Measurements from ENCODE around the gene MOK. TPM values are rescaled to one million over a fixed set of nuclear protein-coding genes. Genes with fewer than 3 reads are reported as not detected.

Gene MOK
- total and polyA plus RNA-seq, 2 of the 4 experiments (the other 2 are of a cell fraction) = 16.8 to 48.5 TPM

- in situ Hi-C loops (cut with MboI; ENCODE audit: low sequenced_read_pairs) (no loop called here), dilution Hi-C loops (cut with HindIII; ENCODE audit: low sequenced_read_pairs, unreplicated experiment) (no loop called here), intact Hi-C loops (cut with micrococcal nuclease) (no loop called here)
- ATAC-seq (ENCODE audit: low read depth) = no peak
- BruUV-seq (replicated peaks) = no TSS peak
- no peak overlapping the region for H4K5ac ChIP-seq (ENCODE audit: low read depth, low read length)
- H3K14ac ChIP-seq (replicated peaks; ENCODE audit: low read depth, low read length) = no peak overlapping the region
- POLR2A ChIA-PET (ENCODE audit: unreplicated experiment) = no interaction called here
- peaks cover 0 to 5% of the 10 kb centered on the region in 2 experiments; a peak in 1 of 4 replicates for H3K79me1 ChIP-seq (ENCODE audit: low read depth in 1 of 2, low read length in 2 of 2)
- no peak for DNase-seq
- no peaks in the 10 kb centered on the region for H3K4me1 ChIP-seq (ENCODE audit: control insufficient read depth, insufficient read depth, low read length)
- no peak overlapping the region for H2AK5ac ChIP-seq (ENCODE audit: low read depth, low read length)
- CTCF ChIA-PET = no interaction called here
- H2BK5ac ChIP-seq (ENCODE audit: low read depth, low read length, poor library complexity, severe bottlenecking) = no peak overlapping the region
- no peak overlapping the region for H2AFZ ChIP-seq (replicated peaks; ENCODE audit: low read length, poor library complexity)
- no peak overlapping the region for H3K4ac ChIP-seq (ENCODE audit: low read depth, low read length)
- peak overlapping the region; percentile 85 for H2AK9ac ChIP-seq (replicated peaks; ENCODE audit: low read depth, low read length, poor library complexity)
- no peaks in the 10 kb centered on the region for H3K9me3 ChIP-seq (ENCODE audit: control insufficient read depth, insufficient read depth, low read length)
- H4K91ac ChIP-seq (ENCODE audit: insufficient read depth, low read depth, low read length) = no peak overlapping the region
- no peak overlapping the region for H3K4me2 ChIP-seq (ENCODE audit: low read depth, low read length)
- H3K4me3 ChIP-seq (ENCODE audit: insufficient read depth, low read depth, low read length) = no peak overlapping the region
- H2BK120ac ChIP-seq (ENCODE audit: low read depth, low read length) = no peak overlapping the region
- WGBS, 2 experiments (ENCODE audit: extremely low coverage in 2 of 2, insufficient read length in 1 of 2) = 93% methylated on average over 13 of the region's 28 CpGs; no CpG with 5 or more reads in 1 of the 2 experiments
- no peak for TF ChIP-seq FOS (IDR thresholded peaks at IDR 0.05; ENCODE audit: low read depth, low read length)
- no peak for TF ChIP-seq NFE2L2 (IDR thresholded peaks at IDR 0.05; ENCODE audit: low read depth, low read length)
- TF ChIP-seq RFX5 (IDR thresholded peaks at IDR 0.05; ENCODE audit: low read depth, low read length) = no peak
- no peak for TF ChIP-seq MAFK (IDR thresholded peaks at IDR 0.05; ENCODE audit: low read depth, low read length)
- no peak for TF ChIP-seq BHLHE40 (IDR thresholded peaks at IDR 0.05; ENCODE audit: low read depth, low read length)
- no peak for TF ChIP-seq RCOR1 (IDR thresholded peaks at IDR 0.05; ENCODE audit: insufficient replicate concordance, low read length)
- TF ChIP-seq CTCF (conservative IDR thresholded peaks at IDR 0.05; ENCODE audit: low read depth, low read length) = no peak
- no peak for TF ChIP-seq RAD21 (IDR thresholded peaks at IDR 0.05; ENCODE audit: low read length)
- no peak for TF ChIP-seq MXI1 (IDR thresholded peaks at IDR 0.05; ENCODE audit: borderline replicate concordance, low read depth, low read length)
- no peak for TF ChIP-seq CHD1 (IDR thresholded peaks at IDR 0.05; ENCODE audit: low read depth, low read length)
- no peak overlapping the region for H2BK20ac ChIP-seq (ENCODE audit: low read depth, low read length)
- H3K9me1 ChIP-seq (ENCODE audit: insufficient read depth, low read length) = peaks cover 11% of the 10 kb centered on the region; the same call in 1 of the 2 replicates
- H3K9ac ChIP-seq (ENCODE audit: low read depth, low read length) = no peak overlapping the region
- H3K27ac ChIP-seq (ENCODE audit: insufficient read depth, low read length) = no peak overlapping the region
- no peaks in the 10 kb centered on the region for H3K27me3 ChIP-seq (ENCODE audit: control insufficient read depth, insufficient read depth, low read length)
- H3K36me3 ChIP-seq (ENCODE audit: control insufficient read depth, insufficient read depth, low read length) = peaks cover 7% of the 10 kb centered on the region
- H4K8ac ChIP-seq (ENCODE audit: low read depth in 2 of 2, low read length in 2 of 2) = no peak overlapping the region
- no peak overlapping the region for H3K18ac ChIP-seq (ENCODE audit: low read depth, low read length)
- H3K23ac ChIP-seq (ENCODE audit: low read depth, low read length) = no peak overlapping the region
- no peak overlapping the region for H2BK15ac ChIP-seq (ENCODE audit: low read depth, low read length)
- no peaks in the 10 kb centered on the region for H4K20me1 ChIP-seq (ENCODE audit: insufficient read depth, low read length)
- H3K56ac ChIP-seq (ENCODE audit: extremely low read depth, insufficient read depth, low read length) = no peak overlapping the region
Observed at GRCh38 chr14:102227184-102227964, 77.6 kb downstream of the MOK start.
